ENCODE results near the gene ACRBP. TPM values are rescaled to one million over a fixed set of nuclear protein-coding genes. Genes with fewer than 3 reads are reported as not detected.

Gene ACRBP
- 0.16 TPM in 1 of 2 replicates, not detected in the other for total RNA-seq

GRCh38 chr12:6647083-6647604, at the start of gene ACRBP:
Gene ACRBP (minus strand): TSS chr12:6647432. CDS start chr12:6647366, 66 bp downstream.

GRCh38 chr12:6688999-6689882, 42.0 kb upstream of the ACRBP start, which contains the start of gene ZNF384:
Gene ZNF384 (minus strand): TSS chr12:6689375. CDS start chr12:6679520, 9,855 bp downstream.

GRCh38 chr12:6662906-6663742, 15.9 kb upstream of the ACRBP start, which contains the start of gene ING4:
Gene ING4 (minus strand): TSS chr12:6663119. CDS start chr12:6663101, 18 bp downstream.

GRCh38 chr12:6635856-6636531, 11.2 kb downstream of the ACRBP start, which contains the start of gene LPAR5:
Gene LPAR5 (minus strand): TSS chr12:6635959. CDS start chr12:6621248, 14,711 bp downstream.

Other genes with a start within 250 kb of the ACRBP start
- 0.36 TPM in 1 of 2 replicates, not detected in the other for gene CD27, start 202.5 kb downstream of the ACRBP start, total RNA-seq
- gene TAPBPL, start 195.4 kb downstream of the ACRBP start, total RNA-seq = 15.9 and 18.1 TPM in 2 replicates
- gene VAMP1, start 176.8 kb downstream of the ACRBP start, total RNA-seq = 10.2 and 10.6 TPM in 2 replicates
- 37.6 and 46.0 TPM in 2 replicates for gene MRPL51, start 154.2 kb downstream of the ACRBP start, total RNA-seq
- gene NCAPD2, start 153.3 kb downstream of the ACRBP start, total RNA-seq = 28.1 and 28.2 TPM in 2 replicates
- gene GAPDH, start 112.9 kb downstream of the ACRBP start, total RNA-seq = 5,670 and 6,868 TPM in 2 replicates
- gene IFFO1, start 91.4 kb downstream of the ACRBP start, total RNA-seq = 13.8 and 16.5 TPM in 2 replicates
- gene NOP2, start 79.1 kb downstream of the ACRBP start, total RNA-seq = 25.9 and 29.0 TPM in 2 replicates
- 197 and 241 TPM in 2 replicates for gene CHD4, start 40.1 kb downstream of the ACRBP start, total RNA-seq
- 0.12 TPM in 1 of 2 replicates, not detected in the other for gene LPAR5, start 11.5 kb downstream of the ACRBP start, total RNA-seq
- 36.5 and 40.1 TPM in 2 replicates for gene ING4, start 15.7 kb upstream of the ACRBP start, total RNA-seq
- gene ZNF384, start 41.9 kb upstream of the ACRBP start, total RNA-seq = 27.1 and 30.8 TPM in 2 replicates
- gene PIANP, start 53.4 kb upstream of the ACRBP start, total RNA-seq = 0.24 and 2.1 TPM in 2 replicates
- 98.8 and 101 TPM in 2 replicates for gene COPS7A, start 76.6 kb upstream of the ACRBP start, total RNA-seq
- 171 and 183 TPM in 2 replicates for gene MLF2, start 105.7 kb upstream of the ACRBP start, total RNA-seq
- 84.2 and 108 TPM in 2 replicates for gene PTMS, start 118.9 kb upstream of the ACRBP start, total RNA-seq
- gene LAG3, start 125.1 kb upstream of the ACRBP start, total RNA-seq = 0.16 and 0.61 TPM in 2 replicates
- gene CD4, start 142.1 kb upstream of the ACRBP start, total RNA-seq = 1.7 and 3.2 TPM in 2 replicates
- 4.6 and 7.3 TPM in 2 replicates for gene GPR162, start 174.4 kb upstream of the ACRBP start, total RNA-seq
- 72.1 and 81.9 TPM in 2 replicates for gene P3H3, start 181.0 kb upstream of the ACRBP start, total RNA-seq
- gene GNB3, start 193.5 kb upstream of the ACRBP start, total RNA-seq = 1.9 and 5.8 TPM in 2 replicates
- 1.5 and 3.3 TPM in 2 replicates for gene CDCA3, start 203.9 kb upstream of the ACRBP start, total RNA-seq
- 87.1 and 94.1 TPM in 2 replicates for gene USP5, start 204.7 kb upstream of the ACRBP start, total RNA-seq
- gene TPI1, start 220.1 kb upstream of the ACRBP start, total RNA-seq = 504 and 543 TPM in 2 replicates
- 10.4 and 11.8 TPM in 2 replicates for gene SPSB2, start 225.9 kb upstream of the ACRBP start, total RNA-seq

Measured in hair follicle dermal papilla cell (primary cell).